SU-DHL-6 (cell line): ENCODE data around the gene FAP.

Experiments
- H2AFZ ChIP-seq: fragments of 200-600 bp; sonication (generic); 2 replicates; pipeline ENCODE4 v1.6.1; 2014; ENCODE audit warnings: low read depth, mild to moderate bottlenecking, moderate library complexity, mixed read lengths, antibody characterized with exemption, low read length; ENCODE audit not compliant: severe bottlenecking
- H3F3A ChIP-seq: fragments of 200-600 bp; shearing (Covaris generic); 2 replicates; pipeline ENCODE4 v1.6.0; 2016; ENCODE audit warnings: antibody characterized with exemption, mild to moderate bottlenecking; ENCODE audit not compliant: insufficient read depth
- H3K27ac ChIP-seq: fragments of 200-600 bp; sonication (generic); 2 replicates; pipeline ENCODE4 v1.5.1; 2016; ENCODE audit warnings: low read depth, mild to moderate bottlenecking, low read length, moderate library complexity, mixed read lengths
- H3K27me3 ChIP-seq: fragments of 200-600 bp; sonication (generic), shearing (Covaris generic); 2 replicates; pipeline ENCODE4 v1.6.0; 2014; ENCODE audit warnings: mild to moderate bottlenecking, low read length
- H3K36me3 ChIP-seq: fragments of 200-600 bp; sonication (generic); 2 replicates; pipeline ENCODE4 v1.6.1; 2014; ENCODE audit warnings: mild to moderate bottlenecking, low read length, mixed read lengths
- H3K4me2 ChIP-seq: fragments of 300-600, 200-600 bp; shearing (Covaris generic), sonication (generic); 2 replicates; pipeline ENCODE4 v1.6.0; 2014; ENCODE audit warnings: low read length, low read depth, mild to moderate bottlenecking; ENCODE audit not compliant: poor library complexity, severe bottlenecking
- H3K4me3 ChIP-seq: fragments of 200-600 bp; sonication (generic); 2 replicates; pipeline ENCODE4 v1.5.1; 2014; ENCODE audit warnings: antibody characterized with exemption, low read length, mild to moderate bottlenecking, mixed read lengths; ENCODE audit not compliant: insufficient read depth, poor library complexity, severe bottlenecking
- H3K79me2 ChIP-seq: fragments of 200-600 bp; sonication (generic); 2 replicates; pipeline ENCODE4 v1.6.1; 2014; ENCODE audit warnings: mild to moderate bottlenecking, low read length, moderate library complexity; ENCODE audit not compliant: insufficient read depth
- H3K9ac ChIP-seq: fragments of 200-600 bp; sonication (generic); 2 replicates; pipeline ENCODE4 v1.7.0; 2014; ENCODE audit warnings: mild to moderate bottlenecking, low read length
- H3K9me2 ChIP-seq: fragments of 200-600 bp; sonication (generic); replicated peaks from 2 replicates; pipeline ENCODE4 v1.6.1; 2014; ENCODE audit warnings: low read length; ENCODE audit not compliant: insufficient read depth
- H3K9me3 ChIP-seq: fragments of 200-600 bp; sonication (generic); 2 replicates; pipeline ENCODE4 v1.6.1; 2014; ENCODE audit warnings: low read length, mixed read lengths; ENCODE audit not compliant: insufficient read depth
- H4K20me1 ChIP-seq: fragments of 200-600 bp; sonication (generic); 2 replicates; pipeline ENCODE4 v1.6.1; 2014; ENCODE audit warnings: low read depth, mild to moderate bottlenecking, antibody characterized with exemption, low read length, moderate library complexity, mixed read lengths
- EZH2phosphoT487 ChIP-seq: fragments of 200-600 bp; sonication (generic), shearing (Covaris generic); conservative IDR thresholded peaks from 2 replicates; pipeline ENCODE4 v1.6.1; 2018; ENCODE audit warnings: mild to moderate bottlenecking, antibody characterized with exemption, low read length, moderate library complexity, mixed read lengths
- TF ChIP-seq, protein P1 (sequence below): fragments of 200-600 bp; sonication (generic); IDR thresholded peaks from one replicate; pipeline ENCODE4 v1.5.1; 2017; ENCODE audit warnings: antibody characterized with exemption, mild to moderate bottlenecking, low read length, moderate library complexity; ENCODE audit not compliant: insufficient read depth, poor library complexity, severe bottlenecking

FAP gene

DNA sequence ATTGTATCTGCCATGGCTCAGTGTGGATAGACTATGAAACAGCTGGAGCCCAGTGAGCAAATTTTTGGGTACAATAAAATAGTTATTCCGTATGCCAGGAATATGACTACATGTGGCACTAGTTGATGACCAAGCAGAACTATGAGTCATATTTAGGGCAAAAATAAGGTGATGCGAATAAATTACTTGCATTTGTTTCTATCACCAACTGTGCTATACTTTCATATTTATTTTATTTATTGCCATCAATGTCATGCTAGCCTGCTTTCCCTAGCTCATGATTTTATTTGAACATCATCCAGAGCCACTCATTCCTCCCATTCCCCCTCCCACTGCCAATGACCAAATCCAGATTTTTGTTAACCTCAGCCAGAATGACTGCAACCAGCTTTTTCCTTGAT is 13.3 kb upstream of the FAP start:
- TF ChIP-seq, protein P1, sequence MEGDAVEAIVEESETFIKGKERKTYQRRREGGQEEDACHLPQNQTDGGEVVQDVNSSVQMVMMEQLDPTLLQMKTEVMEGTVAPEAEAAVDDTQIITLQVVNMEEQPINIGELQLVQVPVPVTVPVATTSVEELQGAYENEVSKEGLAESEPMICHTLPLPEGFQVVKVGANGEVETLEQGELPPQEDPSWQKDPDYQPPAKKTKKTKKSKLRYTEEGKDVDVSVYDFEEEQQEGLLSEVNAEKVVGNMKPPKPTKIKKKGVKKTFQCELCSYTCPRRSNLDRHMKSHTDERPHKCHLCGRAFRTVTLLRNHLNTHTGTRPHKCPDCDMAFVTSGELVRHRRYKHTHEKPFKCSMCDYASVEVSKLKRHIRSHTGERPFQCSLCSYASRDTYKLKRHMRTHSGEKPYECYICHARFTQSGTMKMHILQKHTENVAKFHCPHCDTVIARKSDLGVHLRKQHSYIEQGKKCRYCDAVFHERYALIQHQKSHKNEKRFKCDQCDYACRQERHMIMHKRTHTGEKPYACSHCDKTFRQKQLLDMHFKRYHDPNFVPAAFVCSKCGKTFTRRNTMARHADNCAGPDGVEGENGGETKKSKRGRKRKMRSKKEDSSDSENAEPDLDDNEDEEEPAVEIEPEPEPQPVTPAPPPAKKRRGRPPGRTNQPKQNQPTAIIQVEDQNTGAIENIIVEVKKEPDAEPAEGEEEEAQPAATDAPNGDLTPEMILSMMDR, result no peak
- no peak for TF ChIP-seq EZH2phosphoT487
- no peak overlapping the region for H3K27ac ChIP-seq
- H3K9ac ChIP-seq, result no peak overlapping the region
- H3K9me3 ChIP-seq, result no peaks in the 10 kb centered on the region
- no peaks in the 10 kb centered on the region for H4K20me1 ChIP-seq
- H3F3A ChIP-seq, result no peaks in the 10 kb centered on the region
- H3K36me3 ChIP-seq, result no peaks in the 10 kb centered on the region
- no peaks in the 10 kb centered on the region for H3K79me2 ChIP-seq
- no peaks in the 10 kb centered on the region for H3K9me2 ChIP-seq
- H3K27me3 ChIP-seq, result no peaks in the 10 kb centered on the region
- no peak overlapping the region for H2AFZ ChIP-seq
- no peak overlapping the region for H3K4me3 ChIP-seq
- H3K4me2 ChIP-seq, result no peak overlapping the region

DNA sequence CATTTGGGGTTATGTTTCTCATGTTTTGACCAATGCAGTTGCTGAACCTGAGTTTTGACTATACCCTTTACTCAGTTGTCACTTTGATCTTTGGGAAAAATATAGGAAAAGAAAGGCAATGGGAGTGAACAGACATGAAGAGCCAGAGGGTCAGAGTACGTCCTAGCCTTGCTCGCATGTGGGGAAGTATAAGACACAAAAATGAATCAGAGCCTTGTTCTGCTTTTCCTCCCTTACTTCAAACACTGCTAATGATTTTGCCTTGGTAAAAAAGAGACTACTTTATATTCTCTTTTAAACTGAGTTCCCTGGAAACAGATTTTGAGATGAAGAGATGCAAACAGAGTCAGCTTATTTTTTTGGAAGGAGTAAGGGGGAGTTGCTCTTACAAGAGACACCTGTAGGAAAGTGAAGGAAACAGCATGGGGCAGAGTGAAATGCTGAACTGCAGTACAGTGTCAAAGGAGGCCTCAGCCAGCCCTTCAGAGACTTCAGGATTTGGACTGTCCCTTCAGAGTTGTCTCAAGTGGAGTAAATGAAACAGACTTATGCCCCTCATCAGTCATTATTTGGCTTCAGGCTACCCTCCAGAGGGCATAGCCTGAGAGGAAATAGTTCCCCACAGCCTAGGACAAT is 11.1 kb upstream of the FAP start:
- Histone ChIP-seq H4K20me1 (no peaks in the 10 kb centered on the region), H3K36me3 (no peaks in the 10 kb centered on the region), H3K9ac (no peak overlapping the region), H3K27ac (no peak overlapping the region), H3K4me3 (no peak overlapping the region), H3F3A (no peaks in the 10 kb centered on the region), H3K79me2 (no peaks in the 10 kb centered on the region), H2AFZ (no peak overlapping the region), H3K9me2 (no peaks in the 10 kb centered on the region), H3K4me2 (no peak overlapping the region), H3K9me3 (no peaks in the 10 kb centered on the region), H3K27me3 (no peaks in the 10 kb centered on the region)
- no peak for TF ChIP-seq EZH2phosphoT487
- TF ChIP-seq, protein P1, result no peak

DNA sequence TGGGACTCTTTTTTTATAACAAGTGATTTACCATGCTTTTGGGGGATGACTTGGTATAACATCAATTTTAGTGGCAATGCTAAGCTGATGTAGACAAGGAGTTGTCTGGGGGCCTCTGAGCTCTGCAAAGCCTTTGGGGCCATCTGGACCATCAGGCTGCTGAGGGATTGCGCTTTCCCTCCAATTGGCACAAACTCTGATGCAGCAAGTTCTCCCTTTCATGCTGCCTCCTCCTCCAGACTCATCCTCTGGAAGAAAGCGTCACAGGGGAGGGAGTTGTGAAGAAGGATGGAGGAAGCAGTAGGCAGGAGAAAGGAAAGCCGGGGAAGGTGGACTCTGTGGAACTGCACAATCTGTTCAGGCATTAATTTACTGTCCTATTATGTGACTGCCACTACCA is 10.2 kb upstream of the FAP start:
- TF ChIP-seq EZH2phosphoT487, result no peak
- TF ChIP-seq, protein P1, result no peak
- Histone ChIP-seq H3K79me2 (no peaks in the 10 kb centered on the region), H3K27ac (no peak overlapping the region), H3K36me3 (no peaks in the 10 kb centered on the region), H3K4me2 (no peak overlapping the region), H3K4me3 (no peak overlapping the region), H3K9ac (no peak overlapping the region), H3F3A (no peaks in the 10 kb centered on the region), H3K27me3 (no peaks in the 10 kb centered on the region), H3K9me2 (no peaks in the 10 kb centered on the region), H3K9me3 (no peaks in the 10 kb centered on the region), H4K20me1 (no peaks in the 10 kb centered on the region), H2AFZ (no peak overlapping the region)
